Kidney (tissue), 14 donors: ENCODE measurements around the gene ANKRD7. TPM values are rescaled to one million over a fixed set of nuclear protein-coding genes. Genes with fewer than 3 reads are reported as not detected.
"Not testable (repeated sequence)": the region's sequence is repeated elsewhere in the genome, so short reads cannot be mapped to it uniquely, and the experiment has no call there.

Experiments used
- DNase-seq, 5 donors: peaks; one replicate each; pipeline ENCODE4 v3.0.0-alpha.2; 2013 to 2020
- FAIRE-seq: peaks from 2 replicates; lab custom pipeline; 2012; peaks lifted over from hg19 to GRCh38; lab: Jason Lieb, UNC
- H3K27ac ChIP-seq, 2 donors: one replicate each; pipeline ENCODE4 v1.7.0; 2013; ENCODE audit warnings: low read depth in 2 of 2, low read length in 2 of 2, inconsistent platforms in 1 of 2
- H3K27me3 ChIP-seq: one replicate; pipeline ENCODE4 v1.7.1; 2013; ENCODE audit warnings: low read length, inconsistent platforms; ENCODE audit not compliant: control insufficient read depth, insufficient read depth
- H3K36me3 ChIP-seq, 3 donors: one replicate each; pipeline versions ENCODE4 v1.7.0 to v1.7.1; 2013; ENCODE audit warnings: low read length in 3 of 3, control low read depth in 1 of 3, inconsistent platforms in 1 of 3; ENCODE audit not compliant: insufficient read depth in 3 of 3, control insufficient read depth in 2 of 3
- H3K4me1 ChIP-seq, 3 donors: one replicate each; pipeline versions ENCODE4 v1.7.0 to v1.7.1; 2013; ENCODE audit warnings: low read length in 3 of 3, inconsistent platforms in 1 of 3, low read depth in 1 of 3; ENCODE audit not compliant: control insufficient read depth in 2 of 3, insufficient read depth in 2 of 3
- H3K4me3 ChIP-seq, 3 donors: one replicate each; pipeline versions ENCODE4 v1.7.0 to v1.8.1; 2013; ENCODE audit warnings: low read length in 3 of 3, control low read depth in 1 of 3, inconsistent platforms in 1 of 3
- H3K9ac ChIP-seq, 3 donors: one replicate each; pipeline versions ENCODE4 v1.7.0 to v1.7.1; 2013; ENCODE audit warnings: low read length in 3 of 3, control low read depth in 1 of 3, inconsistent platforms in 1 of 3
- H3K9me3 ChIP-seq, 3 donors: one replicate each; pipeline versions ENCODE4 v1.7.0 to v1.7.1; 2013; ENCODE audit warnings: low read length in 3 of 3, control low read depth in 1 of 3, inconsistent platforms in 1 of 3; ENCODE audit not compliant: control insufficient read depth in 2 of 3, insufficient read depth in 1 of 3
- intact Hi-C: fragments of 100-400 bp; cut with DNase I; formaldehyde crosslinking; loops from one replicate; pipeline ENCODE4 v1.11.1; 2022
- polyA plus RNA-seq: library from polyadenylated mRNA; stranded (reverse); fragments of 350-450 nt; fragmentation: Illumina TruSeq; extraction: RNeasy Lipid Tissue Mini Kit (QIAGEN cat#74804); gene quantifications from one replicate; pipeline ENCODE4 v1.2.3, GENCODE V29; 2014; ENCODE audit warnings: low read depth, low replicate concordance; ENCODE audit not compliant: insufficient read depth
- total RNA-seq: library from RNA; stranded (reverse); fragmentation: NEBNext Ultra II Directional; extraction: Animal tissue kit (Norgen Biotek cat#: 25700); gene quantifications from one replicate; pipeline ENCODE4 v1.2.1, GENCODE V29; 2021
- TF ChIP-seq, protein P1 (sequence below): IDR thresholded peaks from 3 replicates; pipeline ENCODE4 v1.5.1; 2012; ENCODE audit warnings: mild to moderate bottlenecking, moderate library complexity, borderline replicate concordance; ENCODE audit not compliant: insufficient read depth; ENCODE audit errors: extremely low read depth
- donor health status: control.
- donor health status: control.
- donor health status: control.
- donor health status: control.
- donor health status: control.
- donor health status: DM: yes; HTN: yes; CAD: no.
- donor health status: Normal renal cell carcinoma (clear cell type).

Gene ANKRD7
- total and polyA plus RNA-seq, 2 donors from 2014 or later: 1.3 to 3.0 TPM

DNA sequence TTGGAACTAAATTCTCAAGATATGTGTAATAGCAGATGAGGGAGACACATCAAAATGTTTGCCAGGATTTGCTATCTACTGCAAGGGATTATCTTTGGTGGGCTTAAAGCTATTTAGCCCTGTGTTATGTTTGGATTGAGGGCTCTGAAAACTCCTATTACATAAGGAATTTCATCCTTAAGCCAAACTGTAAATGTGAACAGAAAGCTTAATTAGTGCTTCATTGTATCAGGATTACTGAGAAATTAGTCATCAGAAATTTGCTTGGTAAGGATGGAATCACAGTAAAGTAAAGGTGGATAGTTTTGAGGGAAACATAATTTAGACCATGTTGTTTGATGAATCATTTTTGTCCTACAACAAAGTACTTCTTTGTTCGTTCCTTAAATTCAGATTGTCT, 8.3 kb downstream of the ANKRD7 start:
- no peaks in the 10 kb centered on the region for H3K27me3 ChIP-seq
- intact Hi-C loops: no loop called here
- H3K9me3 ChIP-seq: no peaks in the 10 kb centered on the region
- no peak overlapping the region for H3K4me3 ChIP-seq
- no peak overlapping the region for H3K9ac ChIP-seq
- H3K36me3 ChIP-seq: no peaks in the 10 kb centered on the region
- H3K4me1 ChIP-seq: no peaks in the 10 kb centered on the region
- no peak overlapping the region for H3K27ac ChIP-seq
- DNase-seq: no peak
- TF ChIP-seq, protein P1, sequence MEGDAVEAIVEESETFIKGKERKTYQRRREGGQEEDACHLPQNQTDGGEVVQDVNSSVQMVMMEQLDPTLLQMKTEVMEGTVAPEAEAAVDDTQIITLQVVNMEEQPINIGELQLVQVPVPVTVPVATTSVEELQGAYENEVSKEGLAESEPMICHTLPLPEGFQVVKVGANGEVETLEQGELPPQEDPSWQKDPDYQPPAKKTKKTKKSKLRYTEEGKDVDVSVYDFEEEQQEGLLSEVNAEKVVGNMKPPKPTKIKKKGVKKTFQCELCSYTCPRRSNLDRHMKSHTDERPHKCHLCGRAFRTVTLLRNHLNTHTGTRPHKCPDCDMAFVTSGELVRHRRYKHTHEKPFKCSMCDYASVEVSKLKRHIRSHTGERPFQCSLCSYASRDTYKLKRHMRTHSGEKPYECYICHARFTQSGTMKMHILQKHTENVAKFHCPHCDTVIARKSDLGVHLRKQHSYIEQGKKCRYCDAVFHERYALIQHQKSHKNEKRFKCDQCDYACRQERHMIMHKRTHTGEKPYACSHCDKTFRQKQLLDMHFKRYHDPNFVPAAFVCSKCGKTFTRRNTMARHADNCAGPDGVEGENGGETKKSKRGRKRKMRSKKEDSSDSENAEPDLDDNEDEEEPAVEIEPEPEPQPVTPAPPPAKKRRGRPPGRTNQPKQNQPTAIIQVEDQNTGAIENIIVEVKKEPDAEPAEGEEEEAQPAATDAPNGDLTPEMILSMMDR: no peak
- FAIRE-seq: no peak

GRCh38 chr7:118233799-118234198, 9.3 kb downstream of the ANKRD7 start:
- Histone ChIP-seq H3K9ac (no peak overlapping the region), H3K27ac (no peak overlapping the region), H3K4me1 (no peaks in the 10 kb centered on the region), H3K36me3 (no peaks in the 10 kb centered on the region), H3K27me3 (no peaks in the 10 kb centered on the region), H3K4me3 (no peak overlapping the region), H3K9me3 (no peaks in the 10 kb centered on the region)
- no peak for FAIRE-seq
- intact Hi-C loops: no loop called here
- no peak for DNase-seq
- TF ChIP-seq, protein P1: no peak

- TF ChIP-seq, protein P1: no peak
- Histone ChIP-seq H3K9me3 (no peaks in the 10 kb centered on the region), H3K27ac (no peak overlapping the region), H3K36me3 (no peaks in the 10 kb centered on the region), H3K9ac (no peak overlapping the region), H3K27me3 (no peaks in the 10 kb centered on the region), H3K4me3 (no peak overlapping the region), H3K4me1 (no peaks in the 10 kb centered on the region)
- DNase-seq: no peak
- FAIRE-seq: no peak
- intact Hi-C loops: no loop called here
Observed at GRCh38 chr7:118239014-118239413, 14.5 kb downstream of the ANKRD7 start.

GRCh38 chr7:118240320-118240719, 15.8 kb downstream of the ANKRD7 start:
- DNase-seq, H3K27me3 ChIP-seq, H3K4me3 ChIP-seq, H3K27ac ChIP-seq, H3K4me1 ChIP-seq, H3K9me3 ChIP-seq, H3K36me3 ChIP-seq, intact Hi-C loops, H3K9ac ChIP-seq: not testable (repeated sequence)
- FAIRE-seq: peak; percentile 3
